Skeletal muscle satellite cell (primary cell): Measurements from ENCODE around the gene TMEM147.

ENCODE experiments used
- H3K27me3 ChIP-seq: 2 replicates; pipeline ENCODE4 v1.7.0; 2013; ENCODE audit warnings: low read length; ENCODE audit not compliant: control insufficient read depth, insufficient read depth
- H3K36me3 ChIP-seq: 2 replicates; pipeline ENCODE4 v1.7.0; 2013; ENCODE audit warnings: mild to moderate bottlenecking, control low read depth, low read length; ENCODE audit not compliant: insufficient read depth
- H3K4me1 ChIP-seq: 2 replicates; pipeline ENCODE4 v1.7.0; 2013; ENCODE audit warnings: low read length; ENCODE audit not compliant: control insufficient read depth, insufficient read depth
- H3K4me2 ChIP-seq: 2 replicates; pipeline ENCODE4 v1.7.0; 2013; ENCODE audit warnings: mild to moderate bottlenecking, low read length
- H3K4me3 ChIP-seq: 2 replicates; pipeline ENCODE4 v1.7.0; 2013; ENCODE audit warnings: low read length
- H3K9ac ChIP-seq: 2 replicates; pipeline ENCODE4 v1.7.0; 2013; ENCODE audit warnings: mild to moderate bottlenecking, low read depth, low read length, moderate library complexity
- H3K9me3 ChIP-seq: replicated peaks from 2 replicates; pipeline ENCODE4 v1.7.0; 2013; ENCODE audit warnings: mild to moderate bottlenecking, control low read depth, low read length

The TMEM147 gene

DNA sequence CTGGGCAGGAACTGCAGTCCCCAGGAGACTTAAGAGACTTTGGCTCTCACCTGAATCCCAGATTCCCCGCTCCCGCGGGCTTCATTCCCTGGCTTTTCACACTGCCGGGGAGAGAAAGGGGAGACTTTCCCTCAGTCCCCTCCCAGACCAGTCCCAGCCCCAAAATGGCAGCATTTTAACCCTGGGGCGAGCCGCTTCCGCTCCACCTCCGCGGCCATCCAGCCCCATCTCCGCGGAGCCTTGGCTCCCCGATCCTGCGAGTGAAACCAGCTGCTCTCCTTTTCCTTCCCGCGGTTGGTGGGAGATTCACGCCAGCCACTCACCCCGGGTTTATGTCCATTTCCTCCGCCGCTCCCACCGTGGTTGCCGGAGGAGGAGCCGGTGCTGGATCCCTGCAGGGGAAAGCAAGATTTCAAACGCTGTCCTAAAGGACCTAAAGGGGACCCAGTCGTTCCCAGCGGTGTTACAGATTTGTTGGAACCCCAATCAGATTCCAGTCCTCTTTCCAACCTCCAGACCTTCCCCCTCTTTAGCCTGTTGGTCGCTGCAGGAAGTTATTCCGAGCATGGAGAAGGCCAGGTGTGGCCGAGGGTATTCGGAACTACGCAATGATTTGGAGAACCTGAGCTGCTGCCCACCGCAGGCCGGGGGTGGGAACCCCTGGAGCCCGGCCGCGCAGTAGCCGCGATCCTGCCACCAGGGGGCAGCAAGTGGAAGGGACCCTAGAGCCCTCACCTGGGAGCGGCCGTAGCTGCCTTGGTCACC is 35.4 kb upstream of the TMEM147 start:
- Histone ChIP-seq H3K4me1 (peaks cover 28% of the 10 kb centered on the region), H3K9me3 (no peaks in the 10 kb centered on the region), H3K9ac (peak overlapping the region; percentile 20), H3K4me2 (peak overlapping the region; percentile 83), H3K4me3 (peak overlapping the region; percentile 60), H3K36me3 (no peaks in the 10 kb centered on the region), H3K27me3 (peaks cover 83% of the 10 kb centered on the region)

DNA sequence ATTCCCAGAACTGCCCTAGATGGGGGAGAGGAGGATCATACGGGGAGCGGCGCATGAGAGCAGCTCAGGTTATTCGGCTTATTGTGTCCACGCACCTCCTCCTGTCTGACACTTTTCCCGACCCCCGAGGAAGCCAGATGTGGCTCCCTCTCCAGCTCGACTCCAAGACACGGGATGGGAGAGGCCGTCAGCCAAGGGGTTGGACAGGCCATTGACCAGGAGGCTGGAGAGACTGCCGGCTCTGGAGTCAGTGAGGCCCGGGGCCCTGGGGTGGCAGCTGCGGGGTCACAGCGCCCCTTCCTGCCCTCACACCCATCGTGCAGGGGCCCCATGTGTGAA is 34.8 kb upstream of the TMEM147 start:
- Histone ChIP-seq H3K36me3 (no peaks in the 10 kb centered on the region), H3K4me2 (peak overlapping the region; percentile 83), H3K4me3 (peak overlapping the region; percentile 60), H3K27me3 (peaks cover 78% of the 10 kb centered on the region), H3K9ac (no peak overlapping the region), H3K9me3 (no peaks in the 10 kb centered on the region), H3K4me1 (peaks cover 28% of the 10 kb centered on the region)

DNA sequence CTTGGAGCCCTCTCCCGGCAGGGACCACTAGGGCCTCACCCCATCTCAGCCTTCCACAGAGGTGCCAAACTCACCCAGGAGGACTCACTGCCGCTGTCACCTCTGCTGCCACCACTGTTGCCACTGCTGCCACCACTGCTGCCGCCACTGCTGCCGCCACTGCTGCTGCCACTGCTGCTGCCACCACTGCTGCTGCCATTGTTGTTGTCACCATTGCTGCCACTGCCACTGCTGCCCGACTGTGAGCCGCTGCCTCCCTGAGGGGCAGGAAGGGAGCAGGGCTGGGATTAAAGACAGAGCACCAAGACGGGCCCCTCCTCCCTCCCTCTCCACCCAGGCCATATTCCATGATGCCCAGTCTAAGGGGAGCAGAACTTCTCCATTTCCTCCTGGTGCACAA is 34.1 kb upstream of the TMEM147 start:
- Histone ChIP-seq H3K4me3 (no peak overlapping the region), H3K27me3 (peaks cover 70% of the 10 kb centered on the region), H3K9me3 (no peaks in the 10 kb centered on the region), H3K4me2 (no peak overlapping the region), H3K36me3 (no peaks in the 10 kb centered on the region), H3K9ac (no peak overlapping the region), H3K4me1 (peaks cover 28% of the 10 kb centered on the region)

DNA sequence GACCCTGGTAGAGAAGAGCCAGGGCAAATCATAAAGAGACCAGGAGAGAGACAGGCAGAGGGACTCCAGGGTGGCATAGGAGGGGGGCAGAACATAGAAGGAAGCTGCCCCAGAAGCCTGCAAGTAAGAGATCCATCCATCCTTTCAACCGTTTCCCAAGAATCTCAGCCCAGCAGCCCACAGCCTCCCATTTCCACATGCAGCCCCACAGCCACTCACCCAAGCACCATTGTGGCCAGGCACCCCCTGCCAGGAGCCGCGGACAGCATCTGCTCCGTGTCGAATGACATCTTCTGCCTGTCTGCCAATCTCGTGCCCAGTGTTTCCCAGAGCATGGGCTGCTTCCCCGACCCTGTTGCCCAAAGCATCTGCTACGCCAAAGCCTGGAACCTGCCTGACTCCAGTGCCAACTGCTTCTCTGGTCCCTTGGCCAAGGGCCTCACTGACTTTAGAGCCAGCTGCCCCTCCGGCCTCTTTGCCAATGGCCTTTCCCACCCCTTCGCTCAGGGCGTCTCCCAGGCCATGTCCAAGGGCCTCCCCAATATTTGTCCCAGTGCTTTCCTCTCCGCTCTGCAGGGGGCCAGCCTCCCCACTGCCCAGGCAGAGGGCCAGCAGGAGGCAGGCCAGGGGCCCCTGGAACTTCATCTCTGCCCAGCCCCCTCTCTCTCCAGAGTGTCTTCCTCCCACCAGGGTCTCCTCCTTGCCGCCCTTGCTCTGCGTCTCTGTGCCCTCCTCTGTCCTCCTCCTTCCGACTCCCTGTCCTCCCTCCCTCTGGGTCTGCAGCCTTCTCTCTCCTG is 32.4 kb upstream of the TMEM147 start:
- Histone ChIP-seq H3K4me3 (no peak overlapping the region), H3K36me3 (no peaks in the 10 kb centered on the region), H3K27me3 (peaks cover 57% of the 10 kb centered on the region), H3K4me1 (peaks cover 30% of the 10 kb centered on the region), H3K9me3 (no peaks in the 10 kb centered on the region), H3K4me2 (no peak overlapping the region), H3K9ac (no peak overlapping the region)

DNA sequence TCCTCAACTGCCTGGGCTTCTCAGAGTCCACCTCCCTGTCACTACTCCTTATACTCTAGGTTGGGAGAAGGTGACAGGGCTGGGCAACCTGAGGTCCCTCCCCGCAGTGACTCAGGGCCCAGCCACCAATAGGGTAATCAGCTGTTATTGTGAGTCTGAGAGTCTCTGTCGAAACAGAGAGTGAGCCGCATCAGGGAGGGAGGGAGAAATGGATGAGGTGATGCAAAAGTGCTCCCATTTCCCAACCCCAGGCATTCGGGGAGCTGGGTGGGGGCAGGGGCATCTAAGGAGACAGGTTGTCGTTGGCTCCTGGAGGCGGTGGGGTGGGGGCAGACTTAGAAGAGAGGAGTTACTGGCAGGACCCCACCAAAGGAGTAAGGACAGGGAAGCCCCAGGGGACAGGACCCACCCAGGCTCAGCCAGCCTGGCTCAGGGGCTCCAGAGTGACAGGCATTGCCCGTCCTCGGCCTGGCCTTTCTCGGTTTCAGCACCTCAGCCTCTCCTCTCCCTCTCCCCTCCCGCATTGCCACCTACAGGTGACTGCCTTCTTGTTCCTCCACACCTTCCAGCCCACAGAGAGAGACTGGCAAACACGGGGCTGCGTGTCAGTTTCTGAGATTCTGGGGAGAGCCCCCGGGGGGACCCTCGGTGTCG is 31.7 kb upstream of the TMEM147 start, which contains the start of gene DMKN:
Gene DMKN (minus strand): TSS at position 22 of the 654 bp plus-strand sequence. CDS start 174 bp downstream, outside the sequence.
- H3K4me1 ChIP-seq = peaks cover 36% of the 10 kb centered on the region
- H3K27me3 ChIP-seq = peaks cover 49% of the 10 kb centered on the region
- no peaks in the 10 kb centered on the region for H3K9me3 ChIP-seq
- H3K4me3 ChIP-seq = no peak within 1 kb of the TSS
- peak within 1 kb of the TSS; percentile 47 for H3K4me2 ChIP-seq
- no peaks in the 10 kb centered on the region for H3K36me3 ChIP-seq
- peak within 1 kb of the TSS; percentile 11 for H3K9ac ChIP-seq

DNA sequence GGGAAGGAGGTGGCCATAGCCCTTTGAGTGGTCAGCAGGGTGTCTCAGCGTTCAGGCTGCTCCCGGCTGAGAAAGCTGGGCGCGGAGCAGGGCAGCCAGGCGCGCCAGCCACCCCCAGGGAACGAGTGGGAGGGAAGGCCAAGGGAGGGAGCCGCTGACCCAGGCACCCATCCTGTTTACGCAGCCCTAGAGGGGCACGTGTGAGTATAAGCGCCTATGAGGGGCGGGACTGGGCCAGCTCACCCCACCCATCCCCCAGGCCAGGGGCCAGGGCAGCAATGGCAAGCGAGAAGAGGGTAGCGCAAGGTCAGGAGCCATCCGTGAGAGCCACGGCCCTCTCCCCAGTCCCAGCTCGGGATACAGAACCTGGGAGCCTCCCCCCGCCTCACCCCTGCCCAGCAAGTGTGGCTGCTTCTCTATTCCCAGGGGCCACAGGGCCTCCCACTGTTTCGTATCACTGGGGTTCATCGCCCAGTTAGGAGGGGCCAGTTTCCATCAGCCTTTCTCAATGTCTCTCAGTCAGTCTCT is 31.1 kb upstream of the TMEM147 start:
- H3K27me3 ChIP-seq = peaks cover 43% of the 10 kb centered on the region
- H3K9me3 ChIP-seq = no peaks in the 10 kb centered on the region
- peak overlapping the region; percentile 47 for H3K4me2 ChIP-seq
- no peak overlapping the region for H3K4me3 ChIP-seq
- peaks cover 42% of the 10 kb centered on the region for H3K4me1 ChIP-seq
- H3K9ac ChIP-seq = peak overlapping the region; percentile 11
- no peaks in the 10 kb centered on the region for H3K36me3 ChIP-seq

DNA sequence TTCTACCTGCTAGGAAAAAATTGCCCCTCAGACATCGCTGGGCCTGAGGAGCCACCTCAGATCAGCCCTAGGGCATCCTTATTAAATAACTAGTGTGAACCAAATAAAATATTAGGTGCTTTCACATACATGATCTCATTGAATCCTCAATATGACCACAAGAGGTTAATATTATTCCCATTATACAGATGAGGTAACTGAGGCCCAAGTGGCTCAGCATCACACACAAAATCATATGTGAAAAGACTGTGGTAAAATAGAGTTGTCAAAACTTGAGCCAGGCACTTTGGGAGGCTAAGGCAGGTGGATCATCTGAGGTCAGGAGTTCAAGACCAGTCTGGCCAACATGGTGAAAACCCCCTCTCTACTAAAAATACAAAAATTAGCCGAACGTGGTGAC is 29.1 kb upstream of the TMEM147 start:
- H3K36me3 ChIP-seq = no peaks in the 10 kb centered on the region
- no peak overlapping the region for H3K9ac ChIP-seq
- no peak overlapping the region for H3K4me3 ChIP-seq
- peaks cover 33% of the 10 kb centered on the region for H3K4me1 ChIP-seq
- H3K27me3 ChIP-seq = peaks cover 24% of the 10 kb centered on the region
- H3K9me3 ChIP-seq = no peaks in the 10 kb centered on the region
- no peak overlapping the region for H3K4me2 ChIP-seq

DNA sequence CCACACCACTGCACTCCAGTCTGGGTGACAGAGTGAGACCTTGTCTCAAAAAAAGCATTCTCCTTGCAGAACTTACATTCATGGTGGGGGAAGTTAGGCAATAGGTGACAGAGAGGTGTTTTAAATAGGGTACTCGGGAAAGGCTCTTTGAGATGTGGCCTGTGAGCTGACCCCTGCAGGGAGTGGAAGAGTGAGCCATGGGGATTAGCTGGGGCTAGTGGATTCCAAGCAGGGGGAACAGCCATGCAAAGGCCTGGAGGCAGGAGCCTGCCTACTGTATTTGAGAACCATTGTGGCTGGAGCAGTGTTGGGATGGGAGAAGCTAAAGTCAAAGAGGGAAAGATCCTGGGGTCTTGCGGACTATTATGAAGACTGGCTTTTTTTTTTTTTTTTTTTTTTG is 28.1 kb upstream of the TMEM147 start:
- H3K27me3 ChIP-seq = peaks cover 17% of the 10 kb centered on the region
- no peak overlapping the region for H3K9ac ChIP-seq
- no peaks in the 10 kb centered on the region for H3K9me3 ChIP-seq
- H3K4me2 ChIP-seq = no peak overlapping the region
- H3K4me3 ChIP-seq = no peak overlapping the region
- peaks cover 33% of the 10 kb centered on the region for H3K4me1 ChIP-seq
- no peaks in the 10 kb centered on the region for H3K36me3 ChIP-seq

DNA sequence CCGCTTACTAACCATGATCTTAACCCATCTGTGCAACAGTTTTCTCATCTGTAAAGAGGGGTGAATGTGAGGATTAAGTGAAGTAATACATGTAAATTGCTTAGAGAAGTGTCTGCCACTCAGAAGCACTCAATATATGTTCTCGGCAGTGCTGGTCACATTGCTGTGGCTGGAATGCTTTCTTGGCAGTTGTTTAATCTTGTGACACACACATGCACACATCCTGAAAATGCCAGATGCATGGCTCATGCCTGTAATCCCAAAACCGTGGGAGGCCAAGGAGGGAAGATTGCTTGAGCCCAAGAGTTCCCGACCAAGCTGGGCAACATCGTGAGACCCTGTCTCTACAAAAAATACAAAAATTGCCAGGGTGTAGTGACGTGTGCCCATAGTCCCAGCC is 27.1 kb upstream of the TMEM147 start:
- Histone ChIP-seq H3K36me3 (no peaks in the 10 kb centered on the region), H3K4me1 (peaks cover 30% of the 10 kb centered on the region), H3K9me3 (no peaks in the 10 kb centered on the region), H3K27me3 (peaks cover 8% of the 10 kb centered on the region), H3K4me3 (peak overlapping the region; percentile 50), H3K4me2 (peak overlapping the region; percentile 60), H3K9ac (peak overlapping the region; percentile 19)

DNA sequence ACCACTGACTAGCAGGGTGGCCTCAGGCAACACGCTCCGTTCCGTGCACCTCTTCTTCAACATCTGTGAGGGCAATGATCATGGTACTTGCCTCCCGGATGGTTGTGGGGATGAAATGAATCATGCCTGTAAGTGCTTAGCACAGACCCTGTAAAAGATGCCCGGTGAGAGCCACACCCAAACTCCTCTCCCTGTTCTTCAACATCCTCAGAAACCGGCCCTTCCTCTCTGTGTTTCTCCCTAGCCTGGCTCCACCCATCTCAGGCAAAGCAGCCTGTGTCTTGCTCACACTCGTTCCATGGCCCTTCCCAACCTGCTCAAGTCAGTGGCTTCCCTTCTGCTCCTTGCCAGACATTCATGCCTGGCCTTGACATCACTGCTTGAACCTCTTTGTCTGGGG is 26.1 kb upstream of the TMEM147 start:
- no peaks in the 10 kb centered on the region for H3K36me3 ChIP-seq
- H3K9me3 ChIP-seq = no peaks in the 10 kb centered on the region
- H3K27me3 ChIP-seq = peaks cover 9% of the 10 kb centered on the region
- no peak overlapping the region for H3K4me3 ChIP-seq
- H3K4me2 ChIP-seq = no peak overlapping the region
- H3K4me1 ChIP-seq = peaks cover 20% of the 10 kb centered on the region
- H3K9ac ChIP-seq = no peak overlapping the region

DNA sequence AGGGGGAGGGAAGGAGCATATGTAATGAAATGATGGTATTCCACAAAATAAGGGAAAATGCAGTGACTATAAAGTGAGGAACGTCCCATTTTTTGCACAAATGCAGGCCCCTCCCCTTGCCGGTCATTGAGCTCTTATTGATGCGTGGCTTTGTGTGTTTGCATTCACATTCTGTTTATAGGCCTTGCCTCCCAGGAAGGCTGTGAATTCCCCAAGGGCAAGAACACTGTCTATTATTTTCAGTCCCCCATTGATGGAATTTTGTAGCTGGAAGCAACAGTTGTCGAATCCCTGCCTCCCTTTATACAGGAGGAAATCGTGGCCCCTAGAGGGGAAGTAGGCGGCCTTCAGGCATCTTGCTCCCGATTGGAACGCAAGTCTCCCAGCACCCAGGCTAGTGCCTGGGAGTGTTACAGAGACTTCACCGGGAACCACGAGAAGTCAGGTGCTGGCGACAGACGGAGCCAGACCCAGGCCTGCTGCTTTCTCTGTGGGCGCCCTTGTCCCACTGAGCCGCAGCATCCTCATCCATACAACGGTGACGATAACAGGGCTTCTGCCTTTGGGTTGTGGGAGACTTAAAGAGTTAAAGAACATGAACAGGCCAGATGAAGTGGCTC is 24.2 kb upstream of the TMEM147 start:
- Histone ChIP-seq H3K4me1 (peaks cover 17% of the 10 kb centered on the region), H3K4me2 (no peak overlapping the region), H3K27me3 (peaks cover 19% of the 10 kb centered on the region)

More for the DNA sequence above, 24.2 kb upstream of the TMEM147 start:
- Histone ChIP-seq H3K9me3 (no peaks in the 10 kb centered on the region), H3K9ac (no peak overlapping the region), H3K4me3 (no peak overlapping the region), H3K36me3 (no peaks in the 10 kb centered on the region)
